ENCODE data around the gene ZSCAN31. TPM values are rescaled to one million over a fixed set of nuclear protein-coding genes. Genes with fewer than 3 reads are reported as not detected.

The ZSCAN31 gene
- polyA plus RNA-seq, 3 donors: 0.25 to 0.35 TPM; not detected in 1

GRCh38 chr6:28383235-28384142 lies 47.5 kb upstream of the ZSCAN31 start:
- WGBS (ENCODE audit: insufficient coverage): 2% methylated on average over 27 of the region's 31 CpGs
- TF ChIP-seq CTCF (IDR thresholded peaks at IDR 0.05): peak; percentile 25
- Mint-ChIP-seq H3K36me3 (peaks cover 26 to 30% of the 10 kb centered on the region in 2 donors), H3K27me3 (ENCODE audit: low read depth in 3 of 3) (no peaks in the 10 kb centered on the region), H3K4me3 (peak overlapping the region; percentile 85 to 88), H3K9me3 (peaks cover 0 to 7% (median 3%) of the 10 kb centered on the region in 7 donors), H3K4me1 (peaks cover 16% of the 10 kb centered on the region), H3K27ac (peak overlapping the region; percentile 85 to 96 (median 95))
- Histone ChIP-seq H4K20me1 (ENCODE audit: insufficient read depth, low read length) (no peaks in the 10 kb centered on the region), H3K4me2 (replicated peaks; ENCODE audit: extremely low read depth, low read length, poor library complexity, severe bottlenecking) (peak overlapping the region; percentile 76), H3K36me3 (replicated peaks in 1 of 2; ENCODE audit: control insufficient read depth in 1 of 2, insufficient read depth in 2 of 2, low read length in 2 of 2) (peaks cover 5 to 24% of the 10 kb centered on the region in 2 donors), H3K27ac (ENCODE audit: low read depth in 1 of 2, low read length in 2 of 2) (peak overlapping the region; percentile 60 to 86), H3K27me3 (ENCODE audit: control insufficient read depth in 2 of 2, insufficient read depth in 2 of 2, low read length in 2 of 2) (no peaks in the 10 kb centered on the region), H3K9ac (ENCODE audit: insufficient read depth, low read length, poor library complexity, severe bottlenecking) (peak overlapping the region; percentile 55), H3K4me3 (replicated peaks in 1 of 3; ENCODE audit: low read depth in 2 of 3, low read length in 3 of 3) (peak overlapping the region; percentile 55 to 76 (median 64)), H3K79me2 (ENCODE audit: insufficient read depth, low read length) (no peaks in the 10 kb centered on the region), H3K4me1 (ENCODE audit: control insufficient read depth in 1 of 2, insufficient read depth in 2 of 2, low read length in 2 of 2) (peaks cover 6 to 8% of the 10 kb centered on the region in 2 donors), H3K9me3 (replicated peaks in 1 of 2; ENCODE audit: control insufficient read depth in 1 of 2, insufficient read depth in 1 of 2, low read length in 2 of 2) (peaks cover 3 to 7% of the 10 kb centered on the region in 2 donors), H2AFZ (ENCODE audit: insufficient read depth, low read depth, low read length, poor library complexity, severe bottlenecking) (peak overlapping the region; percentile 79)
- peak; percentile 81 to 88 (median 85) for DNase-seq
- intact Hi-C loops (cut with micrococcal nuclease): no loop called here

DNA sequence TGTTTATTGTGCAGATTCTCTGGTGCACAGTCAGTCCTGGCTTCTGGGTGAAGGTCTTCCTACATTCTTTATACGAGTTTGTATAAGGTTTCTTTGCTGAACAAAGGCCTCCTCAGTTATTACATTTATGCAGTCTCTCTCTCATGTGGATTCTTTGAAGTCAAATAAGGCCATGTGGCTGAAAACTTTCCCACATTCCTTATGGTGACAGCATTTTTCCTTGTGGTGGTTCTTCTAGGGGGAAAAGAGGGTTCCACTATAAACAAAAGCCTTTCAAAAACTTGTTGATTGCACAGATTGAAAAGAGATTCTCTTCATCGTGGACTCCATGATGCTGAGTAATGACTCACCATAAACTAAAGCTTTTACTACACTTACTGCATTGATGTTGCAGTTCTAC lies 44.4 kb upstream of the ZSCAN31 start:
- Histone ChIP-seq H3K27ac (ENCODE audit: low read depth in 1 of 2, low read length in 2 of 2) (no peak overlapping the region), H3K4me2 (replicated peaks; ENCODE audit: extremely low read depth, low read length, poor library complexity, severe bottlenecking) (no peak overlapping the region), H3K36me3 (replicated peaks in 1 of 2; ENCODE audit: control insufficient read depth in 1 of 2, insufficient read depth in 2 of 2, low read length in 2 of 2) (peaks cover 3 to 10% of the 10 kb centered on the region in 2 donors), H4K20me1 (ENCODE audit: insufficient read depth, low read length) (no peaks in the 10 kb centered on the region), H3K9ac (ENCODE audit: insufficient read depth, low read length, poor library complexity, severe bottlenecking) (no peak overlapping the region), H3K4me3 (replicated peaks in 1 of 3; ENCODE audit: low read depth in 2 of 3, low read length in 3 of 3) (no peak overlapping the region), H3K27me3 (ENCODE audit: control insufficient read depth in 2 of 2, insufficient read depth in 2 of 2, low read length in 2 of 2) (no peaks in the 10 kb centered on the region), H2AFZ (ENCODE audit: insufficient read depth, low read depth, low read length, poor library complexity, severe bottlenecking) (no peak overlapping the region), H3K4me1 (ENCODE audit: control insufficient read depth in 1 of 2, insufficient read depth in 2 of 2, low read length in 2 of 2) (peaks cover 6 to 8% of the 10 kb centered on the region in 2 donors), H3K79me2 (ENCODE audit: insufficient read depth, low read length) (no peaks in the 10 kb centered on the region), H3K9me3 (replicated peaks in 1 of 2; ENCODE audit: control insufficient read depth in 1 of 2, insufficient read depth in 1 of 2, low read length in 2 of 2) (peaks cover 6 to 9% of the 10 kb centered on the region in 2 donors)
- Mint-ChIP-seq H3K27ac (no peak overlapping the region), H3K36me3 (peaks cover 21 to 27% of the 10 kb centered on the region in 2 donors), H3K27me3 (ENCODE audit: low read depth in 3 of 3) (no peaks in the 10 kb centered on the region), H3K9me3 (peaks cover 0 to 7% (median 4%) of the 10 kb centered on the region in 7 donors), H3K4me1 (peaks cover 16% of the 10 kb centered on the region), H3K4me3 (no peak overlapping the region)
- no peak for TF ChIP-seq CTCF (IDR thresholded peaks at IDR 0.05)
- intact Hi-C loops (cut with micrococcal nuclease): no loop called here
- DNase-seq: no peak
- no CpG with 5 or more reads among the region's 2 CpGs for WGBS (ENCODE audit: insufficient coverage)
